Endothelial cell of umbilical vein (primary cell): ENCODE measurements around the gene FUZ. TPM values are rescaled to one million over a fixed set of nuclear protein-coding genes. Genes with fewer than 3 reads are reported as not detected.

Experiments
- BruUV-seq: library from RNA; stranded (reverse); fragments of 400-500 nt; replicated peaks from 2 replicates; lab custom pipeline; 2021; lab: Mats Ljungman, UMichigan
- CTCF ChIA-PET: fragments of 300-600, 350-600 bp; sonication (Branson Sonifier 250); formaldehyde crosslinking; loops from one replicate; lab custom pipeline; 2021; ENCODE audit warnings: antibody characterized with exemption, inconsistent platforms; lab: Charles Lee
- POLR2A ChIA-PET: fragments of 300-600, 350-600 bp; sonication (Branson Sonifier 250); formaldehyde crosslinking; loops from one replicate; lab custom pipeline; 2021; ENCODE audit warnings: antibody characterized with exemption, inconsistent platforms; lab: Charles Lee
- DNase-seq: peaks from one replicate; pipeline ENCODE4 v3.0.0-alpha.2; 2011; ENCODE audit warnings: low read depth, low spot score
- FAIRE-seq: peaks from 2 replicates; lab custom pipeline; 2011; peaks lifted over from hg19 to GRCh38; lab: Jason Lieb, UNC
- H2AFZ ChIP-seq: 2 replicates; pipeline ENCODE4 v1.6.0; 2012; ENCODE audit warnings: low read depth, low read length, control low read depth, inconsistent platforms
- H3K27ac ChIP-seq: 2 replicates; pipeline ENCODE4 v1.5.1; 2011; ENCODE audit warnings: low read depth, mild to moderate bottlenecking, control low read depth, low read length, moderate library complexity; ENCODE audit not compliant: insufficient read depth
- H3K27me3 ChIP-seq, 2 experiments: 2 replicates each; pipeline versions ENCODE4 v1.6.0 to v1.6.1; 2011; ENCODE audit warnings: low read length in 2 of 2, mixed read lengths in 1 of 2; ENCODE audit not compliant: control insufficient read depth in 2 of 2, insufficient read depth in 2 of 2
- H3K36me3 ChIP-seq, 2 experiments: 2 replicates in 1 of 2; 3 replicates in 1 of 2; pipeline ENCODE4 v1.5.1; 2011; ENCODE audit warnings: low read length in 2 of 2, mild to moderate bottlenecking in 1 of 2, moderate library complexity in 1 of 2; ENCODE audit not compliant: control insufficient read depth in 2 of 2, insufficient read depth in 2 of 2; ENCODE audit errors: extremely low read depth in 1 of 2
- H3K4me1 ChIP-seq: 3 replicates; pipeline ENCODE4 v1.5.1; 2011; ENCODE audit warnings: mild to moderate bottlenecking, low read length; ENCODE audit not compliant: control insufficient read depth, insufficient read depth; ENCODE audit errors: extremely low read depth
- H3K4me2 ChIP-seq: 2 replicates; pipeline ENCODE4 v1.6.1; 2011; ENCODE audit warnings: low read length, control low read depth, mixed read lengths; ENCODE audit not compliant: insufficient read depth
- H3K4me3 ChIP-seq, 3 experiments: fragments of 200-600 bp in 1 of 3; sonication (generic), shearing (Covaris generic) in 1 of 3; replicated peaks in 1 of 3; 2 replicates each; pipeline ENCODE4 v1.5.1; 2011 to 2016; ENCODE audit warnings: control low read depth in 3 of 3, low read length in 3 of 3, mild to moderate bottlenecking in 2 of 3, inconsistent platforms in 1 of 3, low read depth in 1 of 3, moderate library complexity in 1 of 3; ENCODE audit not compliant: insufficient read depth in 1 of 3
- H3K79me2 ChIP-seq: 2 replicates; pipeline ENCODE4 v1.6.0; 2012; ENCODE audit warnings: low read length, inconsistent platforms; ENCODE audit not compliant: control insufficient read depth, insufficient read depth
- H3K9ac ChIP-seq: replicated peaks from 2 replicates; pipeline ENCODE3; 2011; ENCODE audit warnings: low read length, control low read depth; ENCODE audit not compliant: insufficient read depth; ENCODE audit errors: extremely low read depth
- H3K9me1 ChIP-seq: replicated peaks from 3 replicates; pipeline ENCODE4 v1.6.0; 2011; ENCODE audit warnings: mild to moderate bottlenecking, low read length; ENCODE audit not compliant: control insufficient read depth, insufficient read depth; ENCODE audit errors: extremely low read depth
- H3K9me3 ChIP-seq: replicated peaks from 2 replicates; pipeline ENCODE4 v1.5.1; 2012; ENCODE audit warnings: low read length, inconsistent platforms; ENCODE audit not compliant: control insufficient read depth, insufficient read depth
- H4K20me1 ChIP-seq: replicated peaks from 2 replicates; pipeline ENCODE3; 2011; ENCODE audit warnings: mild to moderate bottlenecking, low read length; ENCODE audit not compliant: control insufficient read depth, insufficient read depth; ENCODE audit errors: extremely low read depth
- EZH2 ChIP-seq: IDR thresholded peaks from 2 replicates; pipeline ENCODE4 v1.6.1; 2012; ENCODE audit warnings: borderline replicate concordance, low read depth, mild to moderate bottlenecking, moderate library complexity, low read length, inconsistent platforms; ENCODE audit not compliant: severe bottlenecking
- FOS ChIP-seq: IDR thresholded peaks from 2 replicates; pipeline ENCODE4 v1.6.1; 2011; ENCODE audit warnings: mild to moderate bottlenecking, low read length, moderate library complexity, borderline replicate concordance; ENCODE audit not compliant: insufficient read depth
- GATA2 ChIP-seq: IDR thresholded peaks from 2 replicates; pipeline ENCODE4 v1.7.0; 2011; ENCODE audit warnings: low read depth, mild to moderate bottlenecking, moderate library complexity, mixed read lengths, low read length; ENCODE audit not compliant: insufficient read length, insufficient read depth
- JUN ChIP-seq: IDR thresholded peaks from 2 replicates; pipeline ENCODE4 v1.6.1; 2011; ENCODE audit warnings: borderline replicate concordance, low read depth; ENCODE audit not compliant: insufficient read length, insufficient read depth
- MYC ChIP-seq: IDR thresholded peaks from one replicate; pipeline ENCODE4 v1.6.1; 2011; ENCODE audit warnings: mild to moderate bottlenecking, low read depth, low read length
- POLR2A ChIP-seq: IDR thresholded peaks from 2 replicates; pipeline ENCODE4 v1.6.1; 2012; ENCODE audit warnings: low read depth, mild to moderate bottlenecking, control low read depth, low read length
- POLR2AphosphoS5 ChIP-seq: IDR thresholded peaks from 2 replicates; pipeline ENCODE4 v1.6.1; 2012; ENCODE audit warnings: low read depth, mild to moderate bottlenecking, control low read depth, low read length, moderate library complexity; ENCODE audit not compliant: insufficient read depth
- dilution Hi-C: fragments of 300-500 bp; cut with MboI; formaldehyde crosslinking; loops from one replicate; pipeline ENCODE4 v1.15.0; 2019; ENCODE audit warnings: low sequenced_read_pairs; ENCODE audit not compliant: extremely low pct_ligation_motif_present
- intact Hi-C: fragments of 100-400 bp; cut with micrococcal nuclease; formaldehyde crosslinking; loops from one replicate; pipeline ENCODE4 v1.10.0; 2022
- polyA plus RNA-seq, 4 experiments: library from polyadenylated mRNA; depleted of rRNA in 3 of 4; stranded (reverse) in 3 of 4; unstranded in 1 of 4; fragments of >200 nt; gene quantifications; 2 replicates each; pipeline versions ENCODE4 v1.2.1 to v1.2.3, GENCODE V29; 2011 to 2012; ENCODE audit warnings: missing spikeins in 1 of 4
- total RNA-seq: library from RNA; stranded (reverse); gene quantifications from 2 replicates; pipeline ENCODE4 v1.2.3, GENCODE V29; 2021
- TF ChIP-seq, protein P1 (sequence below), 2 donors: IDR thresholded peaks; 1 replicate in 1 of 2; 2 replicates in 1 of 2; pipeline ENCODE4 v1.5.1; 2011; ENCODE audit warnings: low read length in 2 of 2, mild to moderate bottlenecking in 2 of 2, moderate library complexity in 2 of 2, control low read depth in 1 of 2, inconsistent platforms in 1 of 2, low read depth in 1 of 2; ENCODE audit not compliant: insufficient read depth in 1 of 2; ENCODE audit errors: extremely low read depth in 1 of 2
- TF ChIP-seq, protein P2 (sequence below): IDR thresholded peaks from 2 replicates; pipeline ENCODE4 v1.6.1; 2011; ENCODE audit not compliant: insufficient read depth, insufficient read length

FUZ gene
- total and polyA plus RNA-seq, 2 donors (not counting 3 experiments of a cell fraction or from before 2014, with no cell fraction given) = 12.3 to 14.0 TPM

DNA sequence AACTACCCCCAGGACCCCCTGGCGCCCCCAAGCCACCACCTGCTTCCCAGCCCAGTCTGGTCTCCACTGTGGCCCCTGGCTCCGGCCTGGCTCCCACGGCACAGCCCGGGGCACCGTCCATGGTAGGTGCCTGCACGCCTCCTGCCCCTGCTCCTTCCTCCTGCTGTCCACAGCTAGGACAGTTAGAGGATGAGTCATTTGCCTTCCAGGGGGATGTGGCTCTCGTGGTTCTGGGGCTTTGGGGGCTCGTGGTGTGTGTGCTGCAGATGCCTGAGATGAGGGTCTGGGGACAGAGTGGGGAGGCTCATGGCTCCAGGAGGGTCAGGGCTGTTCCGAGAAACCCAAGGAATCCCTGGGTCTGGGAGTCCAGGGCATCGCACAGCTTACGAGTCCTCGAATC is 17.7 kb upstream of the FUZ start:
- H3K4me1 ChIP-seq = peaks cover 8% of the 10 kb centered on the region
- H3K36me3 ChIP-seq = peaks cover 11 to 60% of the 10 kb centered on the region in 2 experiments
- no peaks in the 10 kb centered on the region for H4K20me1 ChIP-seq
- H3K79me2 ChIP-seq = no peaks in the 10 kb centered on the region
- H3K27me3 ChIP-seq = no peaks in the 10 kb centered on the region
- TF ChIP-seq EZH2 = no peak
- no peaks in the 10 kb centered on the region for H3K9me3 ChIP-seq
- DNase-seq = no peak
- FAIRE-seq = no peak
- BruUV-seq = no TSS peak
- intact Hi-C loops = no loop called here
- ChIA-PET POLR2A (no interaction called here), CTCF (no interaction called here)
- no peak overlapping the region for H3K4me2 ChIP-seq
- H2AFZ ChIP-seq = no peak overlapping the region
- H3K9me1 ChIP-seq = no peaks in the 10 kb centered on the region
- dilution Hi-C loops = no loop called here
- H3K4me3 ChIP-seq = no peak overlapping the region
- H3K27ac ChIP-seq = no peak overlapping the region
- H3K9ac ChIP-seq = no peak overlapping the region

DNA sequence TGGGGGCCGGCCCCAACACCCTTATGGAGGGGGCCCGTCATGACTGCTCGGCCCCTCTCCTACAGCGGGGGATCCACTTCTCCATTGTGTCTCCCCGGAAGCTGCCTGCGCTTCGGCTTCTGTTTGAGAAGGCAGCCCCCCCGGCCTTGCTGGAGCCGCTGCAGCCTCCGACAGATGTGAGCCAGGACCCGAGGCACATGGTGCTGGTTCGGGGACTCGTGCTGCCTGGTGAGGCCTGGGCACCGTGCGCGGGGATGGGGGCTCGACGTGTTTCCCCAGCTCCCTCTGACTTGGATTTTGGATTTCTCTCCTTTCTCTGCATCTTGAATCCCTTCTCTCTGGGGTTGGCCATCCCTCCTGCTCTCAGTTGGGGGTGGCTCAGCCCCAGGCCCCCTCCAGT is 16.6 kb upstream of the FUZ start:
- peaks cover 11 to 51% of the 10 kb centered on the region in 2 experiments for H3K36me3 ChIP-seq
- H3K4me3 ChIP-seq = no peak overlapping the region
- dilution Hi-C loops (no loop called here), intact Hi-C loops (no loop called here)
- no peak for DNase-seq
- ChIA-PET POLR2A (no interaction called here), CTCF (no interaction called here)
- no peak for FAIRE-seq
- H3K27me3 ChIP-seq = no peaks in the 10 kb centered on the region
- TF ChIP-seq, protein P1, sequence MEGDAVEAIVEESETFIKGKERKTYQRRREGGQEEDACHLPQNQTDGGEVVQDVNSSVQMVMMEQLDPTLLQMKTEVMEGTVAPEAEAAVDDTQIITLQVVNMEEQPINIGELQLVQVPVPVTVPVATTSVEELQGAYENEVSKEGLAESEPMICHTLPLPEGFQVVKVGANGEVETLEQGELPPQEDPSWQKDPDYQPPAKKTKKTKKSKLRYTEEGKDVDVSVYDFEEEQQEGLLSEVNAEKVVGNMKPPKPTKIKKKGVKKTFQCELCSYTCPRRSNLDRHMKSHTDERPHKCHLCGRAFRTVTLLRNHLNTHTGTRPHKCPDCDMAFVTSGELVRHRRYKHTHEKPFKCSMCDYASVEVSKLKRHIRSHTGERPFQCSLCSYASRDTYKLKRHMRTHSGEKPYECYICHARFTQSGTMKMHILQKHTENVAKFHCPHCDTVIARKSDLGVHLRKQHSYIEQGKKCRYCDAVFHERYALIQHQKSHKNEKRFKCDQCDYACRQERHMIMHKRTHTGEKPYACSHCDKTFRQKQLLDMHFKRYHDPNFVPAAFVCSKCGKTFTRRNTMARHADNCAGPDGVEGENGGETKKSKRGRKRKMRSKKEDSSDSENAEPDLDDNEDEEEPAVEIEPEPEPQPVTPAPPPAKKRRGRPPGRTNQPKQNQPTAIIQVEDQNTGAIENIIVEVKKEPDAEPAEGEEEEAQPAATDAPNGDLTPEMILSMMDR (IDR thresholded peaks at IDR 0.05; ENCODE audit: extremely low read depth in 1 of 2, insufficient read depth in 1 of 2, low read depth in 1 of 2, low read length in 2 of 2) = no peak
- TF ChIP-seq POLR2AphosphoS5 = no peak
- no peak for TF ChIP-seq EZH2
- TF ChIP-seq, protein P2, sequence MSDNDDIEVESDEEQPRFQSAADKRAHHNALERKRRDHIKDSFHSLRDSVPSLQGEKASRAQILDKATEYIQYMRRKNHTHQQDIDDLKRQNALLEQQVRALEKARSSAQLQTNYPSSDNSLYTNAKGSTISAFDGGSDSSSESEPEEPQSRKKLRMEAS = no peak
- no peak for TF ChIP-seq GATA2
- TF ChIP-seq FOS = no peak
- TF ChIP-seq MYC = no peak
- no peak for TF ChIP-seq JUN
- TF ChIP-seq POLR2A = no peak
- no peaks in the 10 kb centered on the region for H3K9me1 ChIP-seq
- no peaks in the 10 kb centered on the region for H3K79me2 ChIP-seq
- no peaks in the 10 kb centered on the region for H4K20me1 ChIP-seq
- H3K4me1 ChIP-seq = peaks cover 8% of the 10 kb centered on the region
- no TSS peak for BruUV-seq
- no peak overlapping the region for H3K9ac ChIP-seq
- no peak overlapping the region for H2AFZ ChIP-seq
- no peak overlapping the region for H3K4me2 ChIP-seq
- H3K27ac ChIP-seq = no peak overlapping the region
- H3K9me3 ChIP-seq = no peaks in the 10 kb centered on the region
